ENCODE measurements around the gene SCAMP3.

The SCAMP3 gene

DNA sequence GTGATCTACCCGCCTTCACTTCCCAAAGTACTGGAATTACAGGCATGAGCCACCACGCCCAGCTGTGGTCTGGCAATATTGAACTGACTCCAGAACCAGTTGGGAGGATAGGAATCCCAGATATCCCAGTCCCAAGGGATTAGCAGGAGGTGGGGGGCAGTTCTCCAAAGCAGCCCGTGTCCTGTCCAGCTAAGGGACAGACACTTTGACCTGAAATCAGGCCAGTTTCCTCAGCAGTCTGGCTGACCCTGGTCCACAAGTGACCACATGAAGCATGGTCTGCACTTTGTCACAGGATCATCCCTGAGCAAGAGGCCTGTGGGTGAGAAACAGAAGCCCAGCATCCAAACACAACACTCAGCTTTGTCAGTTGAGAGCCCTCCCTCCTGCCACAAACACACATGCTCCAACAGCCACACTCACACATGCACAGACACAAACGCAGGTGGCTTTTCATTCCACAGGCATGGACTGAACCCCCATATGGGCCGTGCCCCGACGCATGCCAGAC is 43.8 kb upstream of the SCAMP3 start:
- Histone ChIP-seq H3K27me3 (ENCODE audit: insufficient read depth, poor library complexity, severe bottlenecking) (no peaks in the 10 kb centered on the region), H3K36me3 (ENCODE audit: low read depth) (peaks cover 12% of the 10 kb centered on the region), H3K27ac (ENCODE audit: poor library complexity, severe bottlenecking) (peak overlapping the region; percentile 90), H3K4me1 (ENCODE audit: insufficient read depth, poor library complexity, severe bottlenecking) (peaks cover 6% of the 10 kb centered on the region), H3K4me3 (ENCODE audit: severe bottlenecking) (no peak overlapping the region), H3K9me3 (ENCODE audit: severe bottlenecking) (no peaks in the 10 kb centered on the region)
- DNase-seq (ENCODE audit: low spot score) (no peak), ATAC-seq (ENCODE audit: low read depth) (no peak)
- TF ChIP-seq, protein P1, sequence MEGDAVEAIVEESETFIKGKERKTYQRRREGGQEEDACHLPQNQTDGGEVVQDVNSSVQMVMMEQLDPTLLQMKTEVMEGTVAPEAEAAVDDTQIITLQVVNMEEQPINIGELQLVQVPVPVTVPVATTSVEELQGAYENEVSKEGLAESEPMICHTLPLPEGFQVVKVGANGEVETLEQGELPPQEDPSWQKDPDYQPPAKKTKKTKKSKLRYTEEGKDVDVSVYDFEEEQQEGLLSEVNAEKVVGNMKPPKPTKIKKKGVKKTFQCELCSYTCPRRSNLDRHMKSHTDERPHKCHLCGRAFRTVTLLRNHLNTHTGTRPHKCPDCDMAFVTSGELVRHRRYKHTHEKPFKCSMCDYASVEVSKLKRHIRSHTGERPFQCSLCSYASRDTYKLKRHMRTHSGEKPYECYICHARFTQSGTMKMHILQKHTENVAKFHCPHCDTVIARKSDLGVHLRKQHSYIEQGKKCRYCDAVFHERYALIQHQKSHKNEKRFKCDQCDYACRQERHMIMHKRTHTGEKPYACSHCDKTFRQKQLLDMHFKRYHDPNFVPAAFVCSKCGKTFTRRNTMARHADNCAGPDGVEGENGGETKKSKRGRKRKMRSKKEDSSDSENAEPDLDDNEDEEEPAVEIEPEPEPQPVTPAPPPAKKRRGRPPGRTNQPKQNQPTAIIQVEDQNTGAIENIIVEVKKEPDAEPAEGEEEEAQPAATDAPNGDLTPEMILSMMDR (IDR thresholded peaks at IDR 0.05; ENCODE audit: poor library complexity, severe bottlenecking): no peak

DNA sequence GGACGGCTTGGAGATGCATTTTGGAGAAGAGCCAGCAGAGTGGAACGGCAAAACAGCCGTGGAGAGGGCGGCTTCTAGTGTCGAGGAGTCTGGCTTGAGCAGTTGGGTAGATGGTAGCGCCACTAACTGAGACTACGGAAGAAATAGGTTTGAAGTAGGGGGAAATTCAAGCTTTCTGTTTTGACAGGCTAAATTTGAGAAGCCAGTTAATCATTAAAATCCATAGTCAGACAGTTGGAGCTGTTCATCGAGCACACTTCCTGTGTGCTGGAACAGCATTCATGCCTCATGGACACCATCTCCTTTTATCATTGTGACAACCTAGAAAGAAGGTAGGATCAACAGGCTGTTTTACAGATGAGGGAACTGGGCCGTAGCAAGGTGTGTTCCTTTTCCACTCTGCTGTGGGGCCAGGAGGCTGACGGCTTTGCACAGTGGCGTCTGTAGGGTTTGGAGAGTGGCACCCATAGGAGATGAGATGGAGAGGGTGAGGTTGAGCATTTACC is 42.5 kb upstream of the SCAMP3 start:
- TF ChIP-seq, protein P1 (IDR thresholded peaks at IDR 0.05; ENCODE audit: poor library complexity, severe bottlenecking): no peak
- H3K27ac ChIP-seq (ENCODE audit: poor library complexity, severe bottlenecking): no peak overlapping the region
- no peaks in the 10 kb centered on the region for H3K4me1 ChIP-seq (ENCODE audit: insufficient read depth, poor library complexity, severe bottlenecking)
- ATAC-seq (ENCODE audit: low read depth) (no peak), DNase-seq (ENCODE audit: low spot score) (no peak)
- no peaks in the 10 kb centered on the region for H3K27me3 ChIP-seq (ENCODE audit: insufficient read depth, poor library complexity, severe bottlenecking)
- H3K4me3 ChIP-seq (ENCODE audit: severe bottlenecking): no peak overlapping the region
- no peaks in the 10 kb centered on the region for H3K36me3 ChIP-seq (ENCODE audit: low read depth)
- no peaks in the 10 kb centered on the region for H3K9me3 ChIP-seq (ENCODE audit: severe bottlenecking)

DNA sequence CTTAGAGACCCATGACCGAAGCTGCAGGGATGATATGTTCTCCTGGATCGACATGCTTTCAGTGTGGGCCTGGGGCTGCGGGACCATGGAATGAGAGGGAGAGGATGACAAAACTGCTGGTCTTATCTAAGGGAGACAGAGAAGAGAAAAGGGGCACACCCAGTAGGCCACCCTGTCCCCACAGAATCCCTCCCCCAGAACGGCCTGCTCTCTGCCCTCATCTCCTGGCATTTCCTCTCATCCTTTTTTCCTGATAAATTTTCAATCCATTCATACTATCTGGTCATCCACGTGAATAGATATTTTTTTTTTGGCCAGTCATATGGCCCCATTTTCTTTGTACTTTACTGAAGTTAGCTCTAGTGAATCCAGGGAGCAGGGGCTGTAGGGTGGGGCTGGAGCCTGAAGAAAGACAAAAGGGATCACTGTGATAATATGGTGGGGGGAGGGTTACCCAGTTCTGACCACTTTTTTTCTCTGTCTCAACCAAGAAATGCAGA is 39.2 kb upstream of the SCAMP3 start, which contains the start of gene PKLR:
Gene PKLR, minus strand, starts transcription at position 97 of the 500 bp plus-strand sequence. Its CDS starts 43 bp downstream, at position 54.
- no peak for DNase-seq (ENCODE audit: low spot score)
- Histone ChIP-seq H3K27ac (ENCODE audit: poor library complexity, severe bottlenecking) (no peak within 1 kb of the TSS), H3K36me3 (ENCODE audit: low read depth) (no peaks in the 10 kb centered on the region), H3K4me1 (ENCODE audit: insufficient read depth, poor library complexity, severe bottlenecking) (no peaks in the 10 kb centered on the region), H3K4me3 (ENCODE audit: severe bottlenecking) (no peak within 1 kb of the TSS), H3K27me3 (ENCODE audit: insufficient read depth, poor library complexity, severe bottlenecking) (no peaks in the 10 kb centered on the region), H3K9me3 (ENCODE audit: severe bottlenecking) (no peaks in the 10 kb centered on the region)
- TF ChIP-seq, protein P1 (IDR thresholded peaks at IDR 0.05; ENCODE audit: poor library complexity, severe bottlenecking): no peak
- ATAC-seq (ENCODE audit: low read depth): no peak

DNA sequence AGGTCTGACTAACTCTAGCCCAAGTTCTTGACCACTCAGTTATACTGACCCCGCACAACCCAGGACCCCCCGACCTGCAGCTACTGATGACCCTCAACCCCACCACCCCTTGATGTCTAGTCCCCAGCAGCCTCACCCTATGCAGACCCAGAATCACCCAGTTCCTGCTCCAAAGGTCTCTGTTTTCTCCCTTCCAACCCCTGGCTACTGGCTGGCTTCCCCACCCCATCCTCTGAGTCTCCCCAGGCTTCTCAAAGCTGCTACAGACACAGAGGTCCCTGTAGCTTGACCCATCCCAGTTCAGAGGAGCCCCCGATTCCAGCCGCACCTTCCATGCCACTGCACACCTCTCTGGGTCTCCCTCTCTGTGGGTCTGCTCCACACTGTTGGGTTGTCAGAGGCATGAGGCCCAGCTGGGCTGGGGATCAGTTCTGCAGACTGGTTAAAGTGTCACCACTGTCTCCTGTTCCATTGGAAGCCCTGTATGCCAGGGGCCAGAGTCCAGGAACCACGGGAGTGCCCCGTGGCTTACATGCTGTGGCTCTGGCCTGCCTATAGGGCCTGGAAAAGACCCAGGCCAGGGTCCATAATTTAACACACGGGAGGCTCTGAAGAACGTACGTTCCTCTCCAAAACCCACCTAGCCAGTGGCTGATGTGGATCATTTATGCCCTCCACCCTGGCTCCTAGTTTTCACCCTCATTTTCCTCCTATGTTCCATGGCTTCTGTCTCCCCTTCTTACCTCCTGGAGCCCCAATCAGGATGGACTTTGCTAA is 38.6 kb upstream of the SCAMP3 start:
- no peak overlapping the region for H3K4me3 ChIP-seq (ENCODE audit: severe bottlenecking)
- no peaks in the 10 kb centered on the region for H3K4me1 ChIP-seq (ENCODE audit: insufficient read depth, poor library complexity, severe bottlenecking)
- no peak overlapping the region for H3K27ac ChIP-seq (ENCODE audit: poor library complexity, severe bottlenecking)
- H3K9me3 ChIP-seq (ENCODE audit: severe bottlenecking): no peaks in the 10 kb centered on the region
- H3K27me3 ChIP-seq (ENCODE audit: insufficient read depth, poor library complexity, severe bottlenecking): no peaks in the 10 kb centered on the region
- no peaks in the 10 kb centered on the region for H3K36me3 ChIP-seq (ENCODE audit: low read depth)
- ATAC-seq (ENCODE audit: low read depth): no peak
- DNase-seq (ENCODE audit: low spot score): no peak
- TF ChIP-seq, protein P1 (IDR thresholded peaks at IDR 0.05; ENCODE audit: poor library complexity, severe bottlenecking): no peak

Measured in RWPE2 (cell line).